DND-41 (cell line): ENCODE data around the gene GOSR1.

Experiments used
- CTCF ChIP-seq: IDR thresholded peaks from 2 replicates; pipeline ENCODE4 v1.5.1; 2012; ENCODE audit warnings: borderline replicate concordance, low read length, moderate library complexity, mild to moderate bottlenecking; ENCODE audit not compliant: poor library complexity, severe bottlenecking; ENCODE audit errors: extremely low read depth
- EZH2 ChIP-seq: IDR thresholded peaks from 3 replicates; pipeline ENCODE4 v1.6.1; 2012; ENCODE audit warnings: borderline replicate concordance, low read depth, mild to moderate bottlenecking, moderate library complexity, low read length, inconsistent platforms; ENCODE audit not compliant: severe bottlenecking

GRCh38 chr17:30506481-30506880 lies 29.3 kb downstream of the GOSR1 start:
- no peak for TF ChIP-seq CTCF
- TF ChIP-seq EZH2, result no peak
